NB4 (cell line): ENCODE data around the gene TMEM150B.
A peak's percentile ranks its signal among the peaks of the same experiment; 100 is the strongest.

Experiments used
- DNase-seq: peaks from one replicate; pipeline ENCODE4 v3.0.0; 2010; ENCODE audit warnings: low read depth
- H3K4me3 ChIP-seq: one replicate; pipeline ENCODE4 v1.5.1; 2011; ENCODE audit warnings: mild to moderate bottlenecking, low read depth, low read length, moderate library complexity
- MAX ChIP-seq: IDR thresholded peaks from 2 replicates; pipeline ENCODE4 v1.6.1; 2011; ENCODE audit warnings: low read depth, low read length
- MYC ChIP-seq: IDR thresholded peaks from 2 replicates; pipeline ENCODE4 v1.6.1; 2011; ENCODE audit warnings: low read depth, low read length
- POLR2A ChIP-seq: IDR thresholded peaks from 2 replicates; pipeline ENCODE4 v1.6.1; 2011; ENCODE audit warnings: mild to moderate bottlenecking; ENCODE audit not compliant: insufficient read length; ENCODE audit errors: extremely low read depth
- TF ChIP-seq, protein P1 (sequence below): IDR thresholded peaks from one replicate; pipeline ENCODE4 v1.5.1; 2012; ENCODE audit warnings: low read depth, low read length

The TMEM150B gene

DNA sequence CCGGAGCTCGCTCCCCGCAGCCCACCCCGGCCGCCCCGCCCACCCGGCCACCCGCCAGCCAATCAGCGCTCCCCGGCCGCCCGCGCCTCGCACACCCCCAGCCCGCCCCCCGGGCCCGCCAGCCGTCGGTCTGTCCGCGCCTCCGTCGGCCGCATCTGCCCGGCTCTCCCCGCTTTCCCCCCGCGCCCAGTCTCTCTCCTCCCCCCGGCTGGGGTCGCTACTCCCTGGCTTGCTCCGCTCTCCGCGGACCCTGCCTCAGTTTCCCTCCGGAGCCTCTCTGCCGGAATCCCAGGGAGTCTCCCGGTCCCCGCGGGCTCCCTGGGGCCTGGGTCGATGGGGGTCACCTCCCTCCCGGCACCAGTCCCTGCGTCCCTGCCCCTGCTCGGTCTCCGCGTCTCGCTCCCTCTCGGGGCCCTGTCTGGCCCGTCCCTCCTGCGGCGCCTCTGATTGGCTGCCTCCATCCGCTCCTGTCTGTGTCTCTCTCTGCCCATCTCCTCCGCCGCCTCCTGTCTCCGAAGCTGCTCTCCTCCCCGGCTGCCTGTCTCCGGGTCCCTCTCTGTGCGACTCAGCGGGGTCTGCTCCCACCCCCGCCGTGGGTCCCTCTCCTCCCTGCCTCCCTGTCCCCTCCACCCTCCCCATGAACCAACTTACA, 44.6 kb upstream of the TMEM150B start:
- peak; percentile 41 for DNase-seq
- H3K4me3 ChIP-seq: no peak overlapping the region
- TF ChIP-seq MAX (no peak), MYC (no peak), POLR2A (no peak)
- TF ChIP-seq, protein P1, sequence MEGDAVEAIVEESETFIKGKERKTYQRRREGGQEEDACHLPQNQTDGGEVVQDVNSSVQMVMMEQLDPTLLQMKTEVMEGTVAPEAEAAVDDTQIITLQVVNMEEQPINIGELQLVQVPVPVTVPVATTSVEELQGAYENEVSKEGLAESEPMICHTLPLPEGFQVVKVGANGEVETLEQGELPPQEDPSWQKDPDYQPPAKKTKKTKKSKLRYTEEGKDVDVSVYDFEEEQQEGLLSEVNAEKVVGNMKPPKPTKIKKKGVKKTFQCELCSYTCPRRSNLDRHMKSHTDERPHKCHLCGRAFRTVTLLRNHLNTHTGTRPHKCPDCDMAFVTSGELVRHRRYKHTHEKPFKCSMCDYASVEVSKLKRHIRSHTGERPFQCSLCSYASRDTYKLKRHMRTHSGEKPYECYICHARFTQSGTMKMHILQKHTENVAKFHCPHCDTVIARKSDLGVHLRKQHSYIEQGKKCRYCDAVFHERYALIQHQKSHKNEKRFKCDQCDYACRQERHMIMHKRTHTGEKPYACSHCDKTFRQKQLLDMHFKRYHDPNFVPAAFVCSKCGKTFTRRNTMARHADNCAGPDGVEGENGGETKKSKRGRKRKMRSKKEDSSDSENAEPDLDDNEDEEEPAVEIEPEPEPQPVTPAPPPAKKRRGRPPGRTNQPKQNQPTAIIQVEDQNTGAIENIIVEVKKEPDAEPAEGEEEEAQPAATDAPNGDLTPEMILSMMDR: no peak

DNA sequence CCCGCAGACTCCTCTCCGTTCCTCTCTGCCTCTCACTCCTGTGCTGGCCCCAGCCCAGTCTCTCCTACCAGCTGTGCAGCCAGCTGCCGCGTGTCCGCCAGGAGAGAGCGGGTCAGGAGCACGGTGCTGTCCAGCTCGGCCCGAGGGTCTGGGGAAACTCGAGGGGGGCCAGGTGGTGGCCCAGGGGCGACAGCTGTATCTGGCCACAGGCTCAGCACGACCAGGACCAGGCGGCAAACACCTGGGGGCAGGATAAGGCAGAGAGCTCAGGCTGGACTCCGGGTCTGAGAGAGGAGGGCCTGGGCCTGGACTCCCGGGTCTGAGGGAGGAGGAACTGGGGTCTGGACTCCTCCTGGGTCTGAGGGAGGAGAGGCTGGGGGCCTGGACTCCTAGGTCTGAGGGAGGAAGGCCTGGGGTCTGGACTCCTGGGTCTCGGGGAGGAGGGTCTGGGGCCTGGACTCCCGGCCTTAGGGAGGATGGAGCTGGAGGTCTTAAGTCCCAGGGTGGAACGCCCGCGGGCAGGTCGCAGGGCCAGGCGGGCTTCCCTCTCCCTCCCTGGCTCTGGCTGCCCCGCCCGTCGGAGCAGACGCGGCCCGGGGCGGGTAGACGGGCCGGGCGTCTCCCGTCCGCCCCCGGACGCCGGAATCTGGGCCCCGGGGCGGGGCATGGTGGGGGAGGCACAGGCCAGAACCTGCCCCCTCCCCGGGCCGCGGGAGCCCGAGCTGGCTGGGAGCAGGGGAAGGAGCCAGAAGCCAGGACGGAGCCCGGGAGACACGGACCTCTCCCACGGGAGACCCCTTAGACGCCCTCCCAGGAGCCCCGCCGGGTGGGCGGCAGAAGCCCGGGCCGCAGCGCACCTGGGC, 43.8 kb upstream of the TMEM150B start:
- no peak overlapping the region for H3K4me3 ChIP-seq
- DNase-seq: no peak
- TF ChIP-seq MYC: no peak
- TF ChIP-seq POLR2A: no peak
- TF ChIP-seq MAX: no peak
- TF ChIP-seq, protein P1: no peak

DNA sequence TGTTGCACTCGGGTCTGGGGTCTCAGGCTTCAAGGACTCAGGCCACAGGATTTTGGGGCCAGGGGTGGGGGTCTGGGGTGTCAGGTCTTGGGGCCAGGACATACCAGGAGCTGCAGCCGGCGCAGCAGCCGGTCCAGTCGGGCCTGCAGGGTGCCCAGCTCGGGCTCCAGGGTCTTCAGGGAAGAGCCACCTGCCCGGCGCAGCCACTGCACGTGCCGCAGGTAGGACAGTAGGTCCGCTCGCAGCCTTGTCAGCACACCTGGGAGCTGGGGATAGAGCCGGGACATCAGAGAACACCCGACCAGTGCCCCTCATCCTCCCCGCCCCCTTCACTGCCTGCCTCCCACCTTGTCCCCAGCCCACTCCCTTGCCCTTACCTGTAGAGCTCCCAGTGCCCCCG, 43.0 kb upstream of the TMEM150B start:
- TF ChIP-seq MAX: no peak
- no peak for TF ChIP-seq MYC
- TF ChIP-seq POLR2A: no peak
- TF ChIP-seq, protein P1: no peak
- no peak for DNase-seq
- no peak overlapping the region for H3K4me3 ChIP-seq

GRCh38 chr19:55366790-55367189, 41.6 kb upstream of the TMEM150B start:
- no peak for DNase-seq
- no peak for TF ChIP-seq POLR2A
- TF ChIP-seq, protein P1: no peak
- no peak for TF ChIP-seq MAX
- no peak for TF ChIP-seq MYC
- no peak overlapping the region for H3K4me3 ChIP-seq

GRCh38 chr19:55365964-55366363, 40.8 kb upstream of the TMEM150B start:
- no peak for DNase-seq
- TF ChIP-seq MYC: no peak
- TF ChIP-seq, protein P1: no peak
- no peak for TF ChIP-seq MAX
- TF ChIP-seq POLR2A: no peak
- no peak overlapping the region for H3K4me3 ChIP-seq
